NOMO-1 (cell line): Measurements from ENCODE around the gene ARID3A.

Experiments used
- DNase-seq, 2 experiments: peaks; one replicate each; lab custom pipeline; 2025; ENCODE audit not compliant: unreplicated experiment in 2 of 2; lab: John Stamatoyannopoulos, UW

ARID3A gene

GRCh38 chr19:958967-959855 lies 33.4 kb downstream of the ARID3A start:
- DNase-seq = no peak

- no peak for DNase-seq
These were observed 34.2 kb downstream of the ARID3A start for GRCh38 chr19:960020-960419.

- no peak for DNase-seq
These were observed 34.7 kb downstream of the ARID3A start for GRCh38 chr19:960601-960938.

- DNase-seq = no peak
These were observed 36.2 kb downstream of the ARID3A start for GRCh38 chr19:961866-962620.

GRCh38 chr19:962683-963400 lies 37.0 kb downstream of the ARID3A start:
- DNase-seq = no peak

GRCh38 chr19:963486-963951 lies 37.7 kb downstream of the ARID3A start:
- DNase-seq = no peak

GRCh38 chr19:964116-964520 lies 38.3 kb downstream of the ARID3A start:
- DNase-seq = no peak

GRCh38 chr19:964761-965694 lies 39.2 kb downstream of the ARID3A start:
- no peak for DNase-seq

GRCh38 chr19:966485-967088 lies 40.8 kb downstream of the ARID3A start:
- no peak for DNase-seq

GRCh38 chr19:970695-971094 lies 44.9 kb downstream of the ARID3A start:
- DNase-seq = no peak

GRCh38 chr19:971795-972194 lies 46.0 kb downstream of the ARID3A start:
- DNase-seq = no peak

- no peak for DNase-seq
These were observed 46.4 kb downstream of the ARID3A start for GRCh38 chr19:972281-972680.

- no peak for DNase-seq
These were observed 48.1 kb downstream of the ARID3A start for GRCh38 chr19:973726-974563.

- DNase-seq = no peak
These were observed 48.9 kb downstream of the ARID3A start for GRCh38 chr19:974564-975257.

GRCh38 chr19:976476-976875 lies 50.6 kb downstream of the ARID3A start:
- no peak for DNase-seq

- no peak for DNase-seq
These were observed 51.2 kb downstream of the ARID3A start for GRCh38 chr19:977058-977464.

GRCh38 chr19:979318-979741 lies 53.5 kb downstream of the ARID3A start:
- DNase-seq = no peak
